HepG2 (cell line): Measurements from ENCODE around the gene TBX6. TPM values are rescaled to one million over a fixed set of nuclear protein-coding genes. Genes with fewer than 3 reads are reported as not detected.

ENCODE experiments used
- ASH2L ChIP-seq: fragments of 300-600, 200-600 bp; sonication (generic); IDR thresholded peaks from 2 replicates; pipeline ENCODE4 v1.7.0; 2017; ENCODE audit warnings: low read depth, mild to moderate bottlenecking, moderate library complexity, mixed read lengths, low read length; ENCODE audit not compliant: insufficient read length
- CEBPG ChIP-seq: IDR thresholded peaks from 2 replicates; pipeline ENCODE4 v1.6.1; 2016
- CHD2 ChIP-seq: IDR thresholded peaks from 2 replicates; pipeline ENCODE4 v1.6.1; 2011; ENCODE audit warnings: low read depth, low read length, improper control_type of control experiment
- EZH2 ChIP-seq: conservative IDR thresholded peaks from 2 replicates; pipeline ENCODE4 v1.6.1; 2012; ENCODE audit warnings: mild to moderate bottlenecking, low read depth, low read length, moderate library complexity
- FOXJ3 ChIP-seq: sonication (generic); formaldehyde crosslinking; IDR thresholded peaks from 2 replicates; pipeline ENCODE4 v1.4.0; 2020; ENCODE audit warnings: missing genetic modification reagents, mild to moderate bottlenecking, borderline replicate concordance
- GATAD1 ChIP-seq: IDR thresholded peaks from 2 replicates; pipeline ENCODE4 v1.6.1; 2016; ENCODE audit warnings: missing genetic modification reagents, missing compliant biosample characterization
- GTF2F1 ChIP-seq: fragments of 150-350 bp; IDR thresholded peaks from 2 replicates; pipeline ENCODE4 v1.6.1; 2014; ENCODE audit warnings: low read length
- JUN ChIP-seq: sonication (generic); formaldehyde crosslinking; IDR thresholded peaks from 2 replicates; pipeline ENCODE4 v1.4.0; 2020; ENCODE audit warnings: mild to moderate bottlenecking, missing genetic modification reagents
- MTF2 ChIP-seq: sonication (generic); formaldehyde crosslinking; IDR thresholded peaks from 2 replicates; pipeline ENCODE4 v1.5.0; 2020; ENCODE audit warnings: missing genetic modification reagents, borderline replicate concordance
- NCOA2 ChIP-seq: sonication (generic); formaldehyde crosslinking; IDR thresholded peaks from 2 replicates; pipeline ENCODE4 v1.8.0; 2022; ENCODE audit warnings: inconsistent platforms
- PATZ1 ChIP-seq: sonication (generic); formaldehyde crosslinking; IDR thresholded peaks from 2 replicates; pipeline ENCODE4 v1.4.0; 2020; ENCODE audit warnings: missing genetic modification reagents
- PHF5A ChIP-seq: IDR thresholded peaks from one replicate; pipeline ENCODE4 v1.6.1; 2018; ENCODE audit warnings: low read depth, missing genetic modification reagents; ENCODE audit not compliant: unreplicated experiment
- RELA ChIP-seq: sonication (generic); formaldehyde crosslinking; IDR thresholded peaks from 2 replicates; pipeline ENCODE4 v1.4.0; 2020; ENCODE audit warnings: missing genetic modification reagents
- SAP130 ChIP-seq: IDR thresholded peaks from 2 replicates; pipeline ENCODE4 v1.6.1; 2016; ENCODE audit warnings: low read depth
- SMAD1 ChIP-seq: sonication (generic); formaldehyde crosslinking; IDR thresholded peaks from 2 replicates; pipeline ENCODE4 v1.4.0; 2020; ENCODE audit warnings: missing genetic modification reagents, low read depth, mild to moderate bottlenecking, borderline replicate concordance
- SMC3 ChIP-seq: IDR thresholded peaks from 2 replicates; pipeline ENCODE4 v1.6.1; 2011; ENCODE audit warnings: low read length, improper control_type of control experiment
- TBX2 ChIP-seq: sonication (generic); formaldehyde crosslinking; IDR thresholded peaks from 2 replicates; pipeline ENCODE4 v1.5.0; 2020; ENCODE audit warnings: missing genetic modification reagents, mild to moderate bottlenecking, borderline replicate concordance
- TEAD3 ChIP-seq: optimal IDR thresholded peaks from 2 replicates; pipeline ENCODE3; 2016; ENCODE audit warnings: borderline replicate concordance
- TOE1 ChIP-seq: sonication (generic); formaldehyde crosslinking; IDR thresholded peaks from 2 replicates; pipeline ENCODE4 v1.4.0; 2020; ENCODE audit warnings: mild to moderate bottlenecking, missing genetic modification reagents
- TSC22D2 ChIP-seq: sonication (generic); formaldehyde crosslinking; IDR thresholded peaks from 2 replicates; pipeline ENCODE4 v1.5.1; 2020; ENCODE audit warnings: missing genetic modification reagents, mild to moderate bottlenecking, borderline replicate concordance
- ZBTB2 ChIP-seq: sonication (generic); formaldehyde crosslinking; IDR thresholded peaks from 2 replicates; pipeline ENCODE4 v1.8.0; 2022; ENCODE audit warnings: low read depth, missing genetic modification reagents
- ZBTB20 ChIP-seq: sonication (generic); formaldehyde crosslinking; IDR thresholded peaks from 2 replicates; pipeline ENCODE4 v1.8.1; 2023; ENCODE audit warnings: missing genetic modification reagents, low read depth, mild to moderate bottlenecking, borderline replicate concordance
- ZBTB37 ChIP-seq: sonication (generic); formaldehyde crosslinking; IDR thresholded peaks from 2 replicates; pipeline ENCODE4 v1.4.0; 2020; ENCODE audit warnings: mild to moderate bottlenecking, missing genetic modification reagents
- ZC3H13 ChIP-seq: sonication (generic); formaldehyde crosslinking; IDR thresholded peaks from 2 replicates; pipeline ENCODE4 v1.8.1; 2023; ENCODE audit warnings: mild to moderate bottlenecking, missing genetic modification reagents, moderate library complexity
- ZEB1 ChIP-seq: IDR thresholded peaks from 2 replicates; pipeline ENCODE4 v1.6.1; 2012; ENCODE audit warnings: mild to moderate bottlenecking, low read depth, inconsistent platforms; ENCODE audit not compliant: insufficient replicate concordance
- ZNF282 ChIP-seq: fragments of 450-650 bp; IDR thresholded peaks from 2 replicates; pipeline ENCODE4 v1.6.1; 2018; ENCODE audit not compliant: partially characterized antibody
- ZNF569 ChIP-seq: sonication (generic); formaldehyde crosslinking; IDR thresholded peaks from 2 replicates; pipeline ENCODE4 v1.5.0; 2020; ENCODE audit warnings: mild to moderate bottlenecking, missing genetic modification reagents, moderate library complexity, borderline replicate concordance
- polyA plus RNA-seq, 8 experiments: library from polyadenylated mRNA; depleted of rRNA in 3 of 8; stranded (reverse) in 7 of 8; unstranded in 1 of 8; fragments of >200 nt; fragmentation: Illumina TruSeq in 4 of 8; extraction: Trizol in 4 of 8; gene quantifications; 2 replicates each; pipeline versions ENCODE4 v1.2.1 to v1.2.3, GENCODE V29; 2011 to 2016; ENCODE audit warnings: low read depth in 4 of 8, missing spikeins in 1 of 8, mixed read lengths in 1 of 8; ENCODE audit not compliant: insufficient read depth in 1 of 8
- total RNA-seq, 5 experiments: library from RNA; depleted of rRNA; stranded (reverse); fragments of >200 nt; fragmentation: Illumina TruSeq; extraction: Trizol; gene quantifications; 2 replicates each; pipeline ENCODE4 v1.2.3, GENCODE V29; 2016; ENCODE audit warnings: low read depth in 1 of 5

TBX6 gene
- total and polyA plus RNA-seq, 2 of the 13 experiments (the other 11 are each of a cell fraction or from before 2014, with no cell fraction given), result 0.24 to 0.42 TPM

- TF ChIP-seq NCOA2 (CRISPR knock-in tag) (peak; percentile 50; the same call in 1 of the 2 replicates), PATZ1 (CRISPR knock-in tag) (peak; percentile 73), SMAD1 (no peak; the same call in 1 of the 2 replicates), PHF5A (CRISPR knock-in tag) (peak; percentile 66), EZH2 (no peak), CHD2 (peak; percentile 54; the same call in 1 of the 2 replicates), ZNF282 (no peak), MTF2 (CRISPR knock-in tag) (no peak; the same call in 1 of the 2 replicates), TEAD3 (CRISPR knock-in tag) (no peak), ZC3H13 (CRISPR knock-in tag) (peak; percentile 92), ASH2L (no peak), TBX2 (peak; percentile 88), JUN (CRISPR knock-in tag) (no peak), ZBTB20 (CRISPR knock-in tag) (peak; percentile 46), RELA (no peak), SAP130 (CRISPR knock-in tag) (peak; percentile 84), ZNF569 (CRISPR knock-in tag) (no peak; the same call in 1 of the 2 replicates), ZEB1 (peak; percentile 32), ZBTB2 (CRISPR knock-in tag) (peak; percentile 65; the same call in 1 of the 2 replicates), ZBTB37 (CRISPR knock-in tag) (no peak; the same call in 1 of the 2 replicates), TOE1 (CRISPR knock-in tag) (no peak), TSC22D2 (no peak; the same call in 1 of the 2 replicates), GATAD1 (CRISPR knock-in tag) (peak; percentile 83), GTF2F1 (no peak), SMC3 (peak; percentile 9; the same call in 1 of the 2 replicates), FOXJ3 (CRISPR knock-in tag) (no peak; the same call in 1 of the 2 replicates), CEBPG (CRISPR knock-in tag) (no peak; the same call in 1 of the 2 replicates)
These were observed at the start of gene TBX6 (continued) for GRCh38 chr16:30091474-30092372.
